Putamen (tissue), 1 donor: ENCODE data around the gene SLC18A2.
"Not testable (repeated sequence)": the region's sequence is repeated elsewhere in the genome, so short reads cannot be mapped to it uniquely, and the experiment has no call there.

Source experiments
- DNase-seq: peaks from one replicate; pipeline ENCODE4 v3.0.0-alpha.2; 2016; ENCODE audit warnings: low spot score

The SLC18A2 gene

DNA sequence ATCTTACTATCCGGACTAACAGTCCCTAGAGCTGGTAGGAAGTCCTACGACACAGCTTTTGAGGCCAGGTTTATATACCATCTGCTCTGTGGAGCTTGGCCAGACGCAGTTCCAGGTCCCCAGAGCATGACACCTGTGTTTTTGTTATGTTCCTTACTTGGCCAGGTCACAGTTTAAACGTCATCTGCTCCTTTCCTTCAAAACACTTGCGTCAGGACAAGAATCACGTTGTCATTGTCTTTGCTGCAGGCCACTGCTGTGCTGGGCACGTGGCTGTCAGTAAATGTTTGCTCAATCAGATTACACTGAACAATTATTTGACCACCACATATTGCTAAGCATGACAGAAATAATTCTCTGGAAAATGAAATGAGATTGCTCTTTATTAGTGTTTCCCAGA lies 23.9 kb downstream of the SLC18A2 start:
- DNase-seq = no peak

DNA sequence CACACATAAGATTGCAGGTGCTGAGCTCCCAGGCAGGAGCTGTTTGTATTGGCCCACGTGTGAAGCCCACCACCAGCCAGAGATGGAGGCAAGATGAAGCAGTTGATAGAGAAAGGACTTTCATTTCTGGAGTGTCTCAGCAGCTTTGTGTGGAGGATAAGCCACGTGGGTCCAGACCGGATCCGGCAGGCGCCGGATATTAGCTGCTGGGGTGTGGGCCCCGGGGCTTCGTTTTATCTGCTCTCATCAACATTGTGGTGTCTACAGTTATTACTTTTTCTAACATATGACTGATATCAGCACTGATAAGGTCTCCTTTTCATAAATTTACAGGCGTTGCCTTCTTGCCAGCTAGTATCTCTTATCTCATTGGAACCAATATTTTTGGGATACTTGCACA lies 25.5 kb downstream of the SLC18A2 start:
- DNase-seq = no peak

DNA sequence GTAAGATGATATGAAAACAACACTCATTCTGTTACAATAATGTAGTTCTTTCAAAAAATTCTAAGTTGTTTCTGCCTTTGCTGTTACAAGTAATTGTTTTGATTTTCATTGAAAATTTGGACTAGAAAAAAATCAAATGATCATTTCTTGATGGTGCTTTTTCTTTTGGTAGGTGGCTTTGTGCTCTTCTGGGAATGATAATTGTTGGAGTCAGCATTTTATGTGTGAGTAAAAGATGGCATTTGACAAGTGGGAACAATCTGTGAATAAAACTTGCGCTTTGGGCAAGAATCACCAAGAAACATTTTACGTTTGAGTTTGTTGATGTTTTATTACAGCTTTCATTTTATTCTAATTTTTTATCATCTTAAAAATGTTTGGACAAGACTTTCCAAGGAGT lies 25.9 kb downstream of the SLC18A2 start:
- DNase-seq = no peak

DNA sequence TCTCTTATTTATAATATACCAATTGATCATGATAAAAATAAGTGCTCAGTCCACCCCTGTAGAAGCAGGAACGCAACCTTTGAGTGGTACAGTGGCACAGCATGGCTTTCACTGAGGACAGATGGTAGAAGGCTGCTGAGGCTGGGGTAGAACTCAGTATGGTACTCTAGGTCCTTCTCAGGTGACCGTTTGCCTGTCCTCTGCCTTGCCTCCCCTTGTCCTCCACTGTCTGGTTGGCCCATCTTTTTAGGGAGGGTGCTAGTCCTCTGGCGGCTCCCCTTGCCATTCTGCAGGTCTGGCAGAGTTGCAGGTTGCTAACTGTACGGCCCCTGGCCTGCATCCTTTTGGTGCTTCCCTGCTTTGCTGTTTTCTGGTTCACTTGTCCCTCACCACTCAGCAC lies 27.3 kb downstream of the SLC18A2 start:
- DNase-seq = no peak

DNA sequence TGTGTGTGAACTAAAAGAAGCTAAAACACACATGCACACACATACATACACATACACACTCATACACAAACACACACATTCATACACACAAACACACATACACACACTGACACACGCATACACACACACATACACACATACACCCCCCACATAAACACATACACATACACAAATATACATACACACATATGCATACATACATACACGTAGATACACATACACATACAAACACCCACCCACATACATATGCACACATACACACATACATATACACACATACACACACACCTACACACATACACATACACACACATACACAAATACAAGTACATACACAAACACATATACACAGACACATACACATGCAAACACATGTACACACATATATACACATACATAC lies 28.0 kb downstream of the SLC18A2 start:
- DNase-seq = no peak

DNA sequence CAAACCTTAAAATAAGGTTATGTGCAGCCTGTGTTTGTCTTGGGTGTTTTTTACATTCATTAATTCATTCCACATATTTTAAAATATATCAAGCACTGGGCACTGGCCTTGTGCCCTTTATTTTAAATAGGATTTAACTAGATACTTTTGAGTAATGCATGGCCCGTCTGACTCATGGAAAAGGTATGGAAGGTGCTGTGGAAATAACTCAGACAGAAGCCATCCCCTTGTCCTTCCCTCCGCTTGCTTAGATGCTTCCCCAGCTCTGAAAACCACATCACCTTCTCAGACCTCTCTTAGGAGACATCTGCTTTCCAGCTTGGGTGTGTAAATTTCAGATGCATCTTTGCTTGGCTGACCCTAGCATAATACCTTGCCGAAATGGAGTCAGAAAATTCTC lies 30.5 kb downstream of the SLC18A2 start:
- DNase-seq = no peak

DNA sequence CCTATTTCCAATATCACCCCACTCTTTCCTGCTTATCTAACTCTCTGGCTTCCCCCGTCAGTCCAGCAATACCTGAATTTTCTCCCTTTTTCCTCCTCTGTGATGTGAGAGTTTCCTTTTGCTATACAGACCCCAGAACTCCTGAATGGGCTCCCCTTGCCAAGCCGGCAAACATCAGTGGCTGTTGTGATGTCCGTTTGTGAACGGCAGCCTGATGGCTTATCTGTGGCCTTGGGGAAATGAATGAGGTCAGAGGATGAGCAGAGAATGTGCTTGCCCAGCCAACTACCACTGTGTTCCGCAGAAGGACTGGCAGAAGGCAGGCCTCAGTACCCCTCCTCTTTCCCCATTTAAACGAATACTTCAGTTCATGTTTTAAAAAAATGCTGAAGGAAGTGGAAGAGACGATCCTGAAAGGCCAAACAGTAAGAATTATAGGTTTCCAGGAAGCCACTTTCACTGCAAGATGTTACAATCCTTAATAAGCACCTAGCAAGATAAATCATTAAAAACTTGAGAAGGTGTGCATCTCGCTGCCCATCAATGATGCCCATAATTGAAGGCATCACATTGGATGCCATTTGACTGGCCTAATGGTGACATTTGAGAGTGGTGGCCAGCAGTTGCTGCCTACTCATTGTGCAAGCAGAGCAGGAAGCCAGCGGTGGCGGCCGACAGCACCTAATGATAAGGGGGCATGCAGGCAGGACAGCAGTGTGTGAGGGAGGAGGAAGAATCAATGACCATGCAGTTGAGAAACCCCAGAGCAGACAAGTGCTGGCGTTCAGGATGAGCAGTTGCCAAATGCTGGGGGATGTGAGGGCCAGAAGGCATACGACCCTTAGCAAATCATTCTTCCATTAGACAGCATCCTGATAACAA lies 31.5 kb downstream of the SLC18A2 start:
- no peak for DNase-seq

DNA sequence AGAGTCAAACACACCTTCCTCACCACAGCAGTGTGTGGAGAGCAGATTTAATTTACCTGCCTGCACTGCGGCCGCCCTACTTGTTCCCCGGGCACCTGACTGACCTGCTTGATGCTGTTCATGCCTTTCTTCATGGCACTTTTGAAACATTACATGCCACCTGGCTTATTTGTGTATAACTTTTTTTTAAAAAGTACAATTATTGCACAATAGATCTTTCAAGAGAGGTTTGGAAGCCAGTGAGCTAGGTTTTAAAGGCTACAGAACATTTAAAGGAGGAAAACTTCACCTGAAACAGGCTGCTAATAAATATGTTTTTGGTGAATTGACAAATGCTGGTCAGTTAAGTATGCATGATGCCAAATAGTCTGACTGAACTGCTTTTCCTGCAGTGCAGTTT lies 33.1 kb downstream of the SLC18A2 start:
- no peak for DNase-seq

DNA sequence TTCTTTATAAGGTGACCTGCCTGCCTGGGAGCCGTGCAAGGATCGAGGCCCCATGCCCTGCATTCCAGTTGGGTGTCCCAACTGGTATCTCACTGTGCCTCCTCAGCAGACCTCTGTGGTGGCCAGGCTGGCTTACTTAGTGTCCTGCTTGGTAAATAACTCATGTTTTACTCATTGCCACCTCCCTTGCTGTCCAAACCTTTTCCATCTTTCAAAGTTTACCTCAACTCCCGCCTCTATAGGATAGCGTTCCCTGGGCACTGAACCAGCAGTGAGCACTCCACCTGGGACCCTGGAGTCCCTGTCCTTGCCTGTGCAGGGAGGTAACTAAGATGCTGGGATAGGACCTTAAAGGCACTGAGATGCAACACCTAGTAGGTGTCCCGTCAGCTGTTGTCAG lies 33.6 kb downstream of the SLC18A2 start:
- DNase-seq = no peak

DNA sequence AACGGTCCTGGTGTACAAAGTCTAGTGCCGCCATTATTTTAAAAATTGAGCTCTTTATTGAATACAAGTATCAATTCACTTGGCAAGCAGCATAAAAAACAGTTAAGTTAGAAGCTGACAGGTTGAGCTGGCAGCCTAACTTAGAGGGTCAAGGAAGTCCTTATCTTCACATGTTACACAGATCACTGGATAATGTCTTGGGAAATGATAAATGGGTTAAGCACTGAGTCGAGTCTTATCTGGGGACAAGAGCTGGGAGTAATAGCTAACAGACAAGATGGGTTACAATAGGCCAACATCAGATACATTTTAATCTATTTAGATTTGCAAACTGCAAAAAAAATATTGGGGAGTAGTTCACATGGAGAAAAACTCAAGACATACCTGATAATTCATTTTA lies 34.2 kb downstream of the SLC18A2 start:
- DNase-seq = no peak

DNA sequence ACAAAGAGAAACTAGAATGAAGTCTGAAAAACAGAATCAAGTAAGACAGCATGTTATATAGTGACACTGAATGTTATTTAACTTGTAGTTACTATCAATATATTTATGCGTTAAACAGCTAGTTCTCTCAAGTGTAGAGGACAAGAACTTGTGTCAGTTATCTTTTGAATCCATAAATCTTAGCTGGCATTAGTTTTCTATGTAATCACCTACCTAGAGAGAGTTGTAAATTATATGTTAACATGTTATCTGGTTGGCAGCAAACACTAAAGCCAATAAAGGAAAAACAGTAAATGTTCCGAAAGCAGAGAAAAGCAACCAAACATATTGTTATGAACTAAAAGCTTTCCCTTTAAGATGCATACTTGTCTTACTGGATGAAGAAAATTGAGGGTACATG lies 36.8 kb downstream of the SLC18A2 start:
- no peak for DNase-seq

DNA sequence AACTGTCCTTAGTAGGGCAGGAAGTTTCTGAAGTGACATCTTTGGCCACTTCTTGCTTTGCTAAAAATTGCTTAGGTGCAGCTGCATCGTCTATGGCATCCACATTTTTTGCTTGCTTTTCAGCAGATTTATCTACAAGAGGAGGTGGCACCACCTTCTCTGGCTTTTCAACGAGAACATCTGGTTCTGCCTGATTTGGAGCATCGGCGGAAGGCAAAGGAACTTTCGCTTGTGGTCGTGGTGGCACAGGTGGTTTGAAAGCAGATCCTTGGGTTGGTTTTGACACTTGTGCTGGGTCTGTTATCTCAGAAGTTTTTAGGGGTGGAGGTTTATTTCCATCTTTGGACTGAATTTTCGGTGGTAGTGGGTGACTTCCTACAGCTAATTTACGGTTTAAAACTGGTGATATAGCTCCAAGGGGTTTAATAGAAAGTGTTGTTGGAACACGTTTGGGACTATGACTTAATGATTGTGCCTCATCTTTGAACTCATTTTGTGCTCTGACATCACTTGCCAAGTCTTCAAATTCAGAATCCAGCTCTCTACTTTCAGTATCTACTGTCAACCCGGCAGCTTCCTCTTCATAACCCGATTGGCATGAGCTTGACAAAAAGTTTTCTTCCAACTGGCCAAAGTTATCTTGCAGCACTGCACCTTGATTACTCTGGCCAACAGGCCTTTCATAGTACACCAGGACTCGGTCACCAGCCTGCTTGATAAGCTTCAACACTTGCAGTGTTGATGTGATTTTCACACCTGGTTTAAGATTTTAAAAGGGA lies 44.0 kb downstream of the SLC18A2 start:
- no peak for DNase-seq

DNA sequence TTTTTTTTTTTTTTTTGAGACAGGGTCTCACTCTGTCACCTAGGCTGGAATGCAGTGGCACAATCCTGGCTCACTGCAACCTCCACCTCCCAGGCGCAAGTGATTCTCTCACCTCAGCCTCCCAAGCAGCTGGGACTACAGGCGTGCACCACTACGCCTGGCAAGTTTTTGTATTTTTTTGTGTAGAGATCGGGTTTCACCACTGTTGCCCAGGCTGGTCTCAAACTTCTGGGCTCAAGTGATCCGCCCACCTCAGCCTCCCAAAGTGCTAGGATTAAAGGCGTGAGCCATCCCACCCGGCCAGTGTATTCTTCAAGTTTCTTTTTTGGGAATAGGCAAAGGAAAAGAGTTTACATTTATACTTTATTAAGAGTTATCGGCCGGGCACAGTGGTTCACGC lies 50.0 kb downstream of the SLC18A2 start:
- not testable (repeated sequence) for DNase-seq

DNA sequence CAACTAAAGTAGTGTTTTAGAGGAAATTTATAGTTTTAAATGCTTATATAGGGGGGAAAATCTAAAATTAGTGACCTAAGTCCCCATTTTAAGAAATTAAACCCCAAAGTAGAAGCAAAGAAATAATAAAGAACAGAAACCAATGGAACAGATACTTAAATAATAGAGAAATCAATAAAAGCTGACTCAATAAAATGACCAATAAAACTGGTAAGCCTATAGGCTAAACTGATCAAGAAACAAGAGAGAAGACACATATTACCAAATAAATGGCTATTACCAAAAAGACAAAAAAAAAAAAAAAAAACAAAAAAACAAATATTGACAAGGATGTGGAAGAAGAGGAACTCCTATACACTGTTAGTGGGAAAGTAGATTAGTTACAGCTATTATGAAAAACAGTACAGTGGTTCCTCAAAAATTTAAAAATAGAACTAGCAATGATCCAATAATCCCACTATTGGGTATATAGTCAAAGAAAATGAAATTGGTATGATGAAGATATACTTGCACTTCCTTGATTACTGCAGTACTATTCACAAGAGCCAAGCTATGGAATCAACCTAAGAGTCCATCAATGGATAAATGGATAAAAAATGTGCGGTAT lies 53.2 kb downstream of the SLC18A2 start:
- no peak for DNase-seq

DNA sequence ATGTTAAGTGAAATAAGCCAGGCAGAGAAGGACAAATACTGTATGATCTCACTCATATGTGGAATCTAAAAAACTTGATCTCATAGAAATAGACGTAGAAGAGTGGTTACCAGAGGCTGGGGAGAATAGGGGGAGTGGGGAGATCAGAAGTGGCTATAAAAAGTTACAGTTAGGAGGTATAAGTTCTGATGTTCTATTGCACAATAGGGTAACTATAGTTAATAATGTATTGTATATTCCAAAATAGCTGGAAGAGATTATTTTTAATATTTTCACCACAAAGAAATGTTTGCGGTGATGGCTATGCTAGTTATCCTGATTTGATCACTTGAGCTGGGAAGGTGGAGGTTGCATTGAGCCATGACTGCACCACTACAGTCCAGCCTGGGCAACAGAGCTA lies 53.8 kb downstream of the SLC18A2 start:
- no peak for DNase-seq

DNA sequence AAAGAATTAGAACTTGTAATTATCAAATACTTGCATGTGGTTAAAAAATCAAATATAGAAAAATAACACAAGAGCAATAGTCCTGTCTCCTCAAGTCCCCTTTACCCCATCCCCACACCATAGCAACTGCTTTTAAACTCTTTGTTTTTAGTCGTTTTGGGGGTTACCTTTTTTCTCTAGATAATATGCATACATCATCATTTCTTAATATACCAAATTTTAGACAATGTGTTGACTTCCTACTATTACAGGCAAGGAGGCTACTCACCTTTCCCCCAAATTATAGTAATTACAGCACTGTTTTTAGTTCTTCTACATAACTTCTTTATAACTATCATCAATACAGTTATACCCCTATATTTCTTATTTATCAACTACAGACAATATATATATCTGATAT lies 57.3 kb downstream of the SLC18A2 start:
- DNase-seq = no peak

DNA sequence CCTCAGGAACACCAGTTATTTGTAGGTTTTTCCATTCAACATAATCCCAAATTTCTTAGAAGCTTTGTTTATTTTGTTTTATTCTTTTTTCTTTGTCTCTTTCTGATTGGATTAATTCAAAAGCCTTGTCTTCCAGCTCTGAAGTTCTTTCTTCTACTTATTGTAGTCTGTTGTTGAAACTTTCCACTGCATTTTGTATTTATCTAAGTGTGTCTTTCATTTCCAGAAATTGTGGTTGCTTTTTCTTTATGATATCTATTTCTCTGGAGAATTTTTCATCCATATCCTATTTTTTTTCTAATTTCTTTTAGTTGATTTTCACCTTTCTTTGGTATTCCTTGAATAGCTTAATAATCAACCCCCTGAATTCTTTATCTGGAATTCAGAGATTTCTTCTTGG lies 58.5 kb downstream of the SLC18A2 start:
- no peak for DNase-seq

DNA sequence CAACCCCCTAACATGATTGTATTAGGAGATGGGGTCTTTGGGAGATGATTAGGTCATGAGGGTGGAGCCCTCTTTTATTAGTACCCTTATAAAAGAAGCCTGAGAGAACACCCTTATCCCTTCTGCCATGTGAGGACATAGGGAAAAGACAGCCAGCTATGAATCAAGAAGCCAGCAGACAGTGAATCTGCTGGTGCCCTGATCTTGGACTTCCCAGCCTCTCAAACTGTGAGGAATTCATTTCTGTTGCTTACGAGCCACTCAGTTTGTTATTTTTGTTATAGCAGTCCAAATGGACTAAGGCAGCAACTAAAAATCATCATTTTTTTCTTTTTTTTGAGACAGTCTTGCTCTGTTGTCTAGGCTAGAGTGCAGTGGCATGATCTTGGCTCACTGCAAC lies 59.8 kb downstream of the SLC18A2 start:
- DNase-seq = no peak

DNA sequence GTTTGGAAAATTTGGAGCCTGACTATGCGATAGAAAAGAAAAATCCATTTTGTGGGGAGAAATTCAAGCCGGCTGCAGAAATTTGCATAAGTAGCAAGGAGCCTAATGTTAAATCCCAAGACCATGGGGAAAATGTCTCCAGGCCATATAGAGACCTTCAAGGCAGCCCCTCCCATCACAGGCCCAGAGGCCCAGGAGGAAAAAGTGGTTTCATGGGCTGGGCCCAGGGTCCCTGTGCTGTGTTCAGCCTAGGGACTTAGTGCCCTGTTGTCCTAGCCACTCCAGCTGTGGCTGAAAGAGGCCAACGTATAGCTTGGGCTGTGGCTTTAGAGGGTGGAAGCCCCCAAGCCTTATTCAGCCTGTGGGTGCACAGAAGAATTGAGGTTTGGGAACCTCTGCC lies 62.5 kb downstream of the SLC18A2 start:
- DNase-seq = not testable (repeated sequence)

DNA sequence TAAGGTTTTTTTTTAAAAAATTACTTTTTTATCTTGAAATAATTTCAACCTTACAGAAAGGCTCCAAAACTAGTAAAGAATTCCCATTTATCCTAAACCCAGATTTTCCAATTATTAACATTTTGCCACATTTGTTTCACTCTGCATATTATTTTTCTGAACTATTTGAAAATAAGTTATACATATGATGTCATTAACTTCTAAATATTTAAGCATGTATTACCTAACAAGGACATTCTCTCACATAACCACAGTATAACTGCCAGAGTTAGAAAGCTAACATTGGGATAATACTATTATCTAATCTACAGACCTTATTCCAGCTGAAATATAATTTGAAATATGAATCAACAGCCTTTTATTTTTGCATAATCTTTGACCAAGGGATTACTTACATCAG lies 65.8 kb downstream of the SLC18A2 start:
- DNase-seq = no peak

DNA sequence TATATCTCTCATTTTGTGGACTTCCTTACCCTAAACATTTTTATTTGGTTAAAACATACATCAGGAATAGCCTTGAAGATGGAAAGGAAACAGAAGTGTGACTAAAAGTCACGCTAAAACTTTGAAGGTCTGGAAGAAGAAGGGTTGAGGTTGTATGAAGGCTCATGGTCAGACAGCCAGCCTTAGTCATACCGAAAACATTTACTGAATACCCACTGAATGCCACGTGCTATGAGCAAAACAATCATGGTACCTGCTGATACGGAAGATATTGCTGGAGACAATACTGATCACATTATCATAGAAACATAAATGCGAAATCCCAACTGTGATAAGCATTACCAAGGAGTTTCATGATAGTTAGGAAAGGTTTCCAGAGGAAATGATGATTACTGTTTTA lies 70.3 kb downstream of the SLC18A2 start:
- no peak for DNase-seq

DNA sequence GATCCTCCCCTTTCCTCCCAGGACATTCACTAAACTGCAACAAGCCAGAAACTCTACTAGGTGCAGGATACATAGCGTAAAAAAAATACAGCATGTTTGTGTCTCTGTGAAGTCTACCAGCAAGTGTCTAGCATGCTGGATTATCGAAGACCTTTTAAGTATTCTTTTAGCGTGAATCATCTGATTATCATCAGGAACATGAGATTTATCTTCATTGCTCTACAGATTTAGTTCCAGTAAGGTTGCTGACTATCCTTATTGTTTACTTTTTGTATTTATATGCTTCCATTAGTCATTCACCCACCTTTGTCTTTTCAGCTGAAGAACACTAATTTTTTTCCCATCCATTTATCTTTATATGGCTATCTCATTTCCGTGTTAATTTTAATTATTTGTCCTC lies 71.5 kb downstream of the SLC18A2 start:
- DNase-seq = no peak

DNA sequence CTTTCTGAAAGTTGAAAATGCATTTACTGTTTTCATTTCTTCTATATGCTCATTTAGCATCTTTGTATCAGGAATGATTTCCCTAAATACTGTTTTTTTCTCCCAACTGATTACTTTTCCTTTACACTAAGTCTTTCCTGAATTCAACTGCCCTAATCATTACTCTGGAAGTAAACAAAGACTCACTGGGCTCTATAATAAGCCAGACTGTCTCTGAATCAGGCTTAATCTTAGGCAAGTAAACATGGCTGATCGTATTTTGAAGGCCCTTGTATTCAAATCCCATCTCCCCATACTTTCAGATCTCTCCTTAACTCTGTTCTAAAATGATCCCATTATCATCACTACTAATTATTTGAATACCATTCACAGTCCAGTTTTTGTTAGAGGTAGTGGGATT lies 72.7 kb downstream of the SLC18A2 start:
- no peak for DNase-seq
